Activated T-cell treated with anti-CD3 and anti-CD28 coated beads for 1 hour (primary cell): ENCODE measurements around the gene EMP3.

Experiments used
- DNase-seq: peaks from one replicate; pipeline ENCODE4 v3.0.0-alpha.2; 2020; ENCODE audit warnings: low read depth

The EMP3 gene

DNA sequence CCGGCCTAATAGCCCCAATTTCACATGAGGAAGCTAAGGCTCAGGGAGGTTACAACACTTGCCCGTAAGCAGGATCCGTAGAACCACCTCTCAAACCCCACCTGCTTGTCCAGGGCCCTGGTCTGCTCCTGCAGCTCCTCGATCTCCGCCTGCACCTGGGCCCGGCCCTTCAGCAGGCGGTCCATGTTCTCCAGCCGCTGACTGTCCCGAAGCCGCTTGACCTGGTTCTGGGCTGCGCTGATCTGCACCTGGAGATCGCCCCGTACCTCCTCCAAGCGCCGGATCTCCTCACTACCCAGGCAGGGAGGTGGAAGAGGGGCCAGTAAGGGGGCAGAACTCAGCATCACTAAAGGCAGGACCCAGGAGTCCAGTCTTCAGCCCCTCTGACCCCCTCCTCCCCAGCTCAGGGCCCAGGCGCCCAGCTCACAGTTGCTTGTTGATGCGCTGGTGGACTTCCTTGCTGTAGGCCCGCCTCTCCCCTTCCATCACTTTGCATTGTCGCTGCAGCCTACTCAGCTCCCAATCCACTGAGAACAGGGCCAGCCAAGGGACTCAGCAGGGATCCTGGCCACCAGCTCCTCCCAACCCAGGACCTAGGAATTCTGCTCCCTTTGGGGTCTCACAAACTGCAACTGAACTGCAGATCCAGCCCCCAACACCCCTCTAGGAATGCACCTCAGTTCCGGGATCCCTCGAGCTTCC, 6.9 kb upstream of the EMP3 start:
- DNase-seq, result no peak

DNA sequence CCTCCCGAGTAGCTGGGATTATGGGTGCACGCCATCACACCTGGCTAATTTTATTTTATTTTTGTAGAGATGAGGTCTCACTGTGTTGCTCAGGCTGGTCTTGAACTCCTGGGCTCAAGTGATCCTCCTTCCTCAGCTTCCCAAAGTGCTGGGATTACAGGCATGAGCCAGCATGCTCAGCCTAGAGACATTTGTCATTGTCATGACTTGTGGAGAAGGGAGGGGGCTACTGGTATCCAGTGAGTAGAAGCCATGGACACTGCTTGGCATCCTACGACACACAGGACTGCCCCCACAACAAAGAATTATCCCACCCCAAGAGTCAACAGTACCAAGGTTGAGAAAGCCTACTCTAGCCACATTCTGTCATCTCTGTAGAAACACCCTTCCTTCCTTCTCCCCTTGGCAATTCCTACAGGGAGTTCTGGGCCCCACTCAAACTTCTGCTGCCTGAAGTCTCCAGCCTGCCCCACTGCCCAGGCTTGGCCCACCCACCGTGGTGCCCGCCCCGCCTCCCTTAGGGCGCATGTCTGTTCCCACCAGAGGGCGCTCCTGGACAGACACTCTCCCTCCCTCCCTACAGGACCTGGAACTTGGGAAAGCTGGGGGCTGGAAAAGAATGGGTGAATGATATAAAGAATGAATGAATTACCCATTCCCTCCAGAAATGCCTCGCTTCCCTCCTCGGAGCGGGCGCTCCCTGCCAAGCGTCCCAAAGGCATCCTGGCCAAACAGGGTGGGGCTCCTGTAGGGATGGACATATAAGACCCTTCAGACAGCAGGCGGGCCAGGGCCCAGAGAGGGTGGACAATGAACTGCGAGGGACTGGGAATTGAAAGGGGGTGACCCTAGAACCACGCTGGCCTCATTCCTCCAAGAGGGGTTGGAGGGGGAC, 5.5 kb upstream of the EMP3 start:
- peak; percentile 80 for DNase-seq

DNA sequence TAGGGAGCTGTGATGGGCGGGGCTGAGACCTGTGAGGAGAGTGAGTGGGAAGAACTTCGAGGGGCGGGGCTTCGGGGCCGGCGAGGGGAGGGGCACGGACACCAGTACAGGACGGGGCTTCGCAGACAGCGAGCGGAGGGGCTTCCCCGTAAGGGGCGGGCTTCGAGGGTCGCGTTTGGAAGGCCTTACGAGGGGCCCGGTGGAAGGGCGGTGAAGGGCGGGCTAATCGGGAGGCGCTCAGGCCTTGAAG, 4.1 kb upstream of the EMP3 start:
- DNase-seq, result peak; percentile 98

DNA sequence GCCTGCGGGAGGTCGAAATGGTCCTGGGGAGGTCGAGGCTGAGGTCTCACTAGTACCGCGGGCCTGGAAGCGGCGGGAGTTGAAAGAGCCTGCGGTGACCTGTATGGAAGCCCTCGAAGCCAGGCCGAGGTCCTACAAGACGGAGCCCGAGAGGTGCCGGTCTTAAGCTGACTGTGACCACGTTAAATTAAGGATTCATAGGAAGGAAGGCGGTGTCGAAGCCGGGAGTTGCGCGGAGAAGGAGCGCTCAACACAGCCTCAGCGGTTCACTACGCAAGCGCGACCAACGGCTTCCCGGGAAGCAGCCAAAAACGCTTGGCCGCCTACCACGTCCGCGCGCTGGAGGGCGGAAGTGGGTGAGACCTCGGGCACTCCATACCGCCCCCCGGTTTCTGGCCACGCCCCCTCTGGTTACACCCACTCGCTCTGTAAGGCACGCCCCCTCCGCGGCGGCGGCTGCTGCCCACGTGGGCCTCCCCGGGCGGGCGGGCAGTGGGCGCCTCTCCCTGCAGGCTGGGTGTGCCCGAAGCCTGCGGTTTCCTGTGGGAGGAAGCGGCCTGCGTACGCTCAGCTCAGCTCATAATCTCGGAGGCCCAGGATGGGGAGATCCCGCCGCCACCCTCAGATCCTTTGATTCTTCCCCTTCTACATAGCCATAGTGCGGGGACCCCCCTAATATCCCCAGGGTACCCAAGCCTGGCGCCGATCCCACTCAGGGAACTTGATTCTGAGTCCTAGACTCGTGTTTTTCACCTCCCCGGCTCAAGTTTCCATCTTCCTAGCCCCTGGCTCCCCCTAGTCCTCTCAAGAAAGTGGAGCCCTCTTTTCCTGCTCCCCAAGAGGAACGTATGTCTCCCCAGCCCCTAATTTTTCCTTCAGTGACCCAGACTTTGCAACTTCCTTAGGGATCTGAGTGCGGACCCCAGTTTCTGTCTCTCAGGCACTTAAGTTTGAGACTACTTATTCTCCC, 3.4 kb upstream of the EMP3 start:
- peak; percentile 100 for DNase-seq

DNA sequence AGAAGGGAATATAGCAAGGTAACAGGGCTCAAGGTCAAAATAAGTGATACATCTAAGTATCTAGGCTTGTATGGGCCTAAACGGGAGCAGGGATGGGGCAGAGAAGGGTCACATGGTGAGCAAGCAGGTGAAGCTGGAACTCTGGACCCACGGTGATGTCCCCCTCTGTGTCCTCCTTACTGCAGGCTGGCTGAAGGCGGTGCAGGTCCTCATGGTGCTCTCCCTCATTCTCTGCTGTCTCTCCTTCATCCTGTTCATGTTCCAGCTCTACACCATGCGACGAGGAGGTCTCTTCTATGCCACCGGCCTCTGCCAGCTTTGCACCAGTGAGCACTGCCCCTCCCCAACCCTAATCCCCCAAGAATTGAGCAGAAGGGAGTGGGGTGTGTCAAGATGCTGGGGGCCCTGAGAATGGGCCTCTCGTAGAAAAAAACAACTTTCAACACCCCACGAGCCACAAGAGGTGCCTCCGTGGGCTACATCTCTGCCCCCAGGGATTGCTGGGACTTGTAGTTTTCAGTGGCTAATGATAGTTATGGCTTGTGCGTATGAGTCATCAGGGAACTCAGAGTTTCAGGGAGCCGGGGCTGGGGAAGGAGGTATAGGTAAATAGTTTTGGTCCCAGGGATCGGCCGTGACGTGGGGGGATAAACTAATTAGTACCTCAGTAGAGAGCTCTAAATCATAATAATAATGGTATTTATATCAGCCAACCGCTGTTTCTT, 4.0 kb downstream of the EMP3 start:
- DNase-seq, result peak; percentile 31

DNA sequence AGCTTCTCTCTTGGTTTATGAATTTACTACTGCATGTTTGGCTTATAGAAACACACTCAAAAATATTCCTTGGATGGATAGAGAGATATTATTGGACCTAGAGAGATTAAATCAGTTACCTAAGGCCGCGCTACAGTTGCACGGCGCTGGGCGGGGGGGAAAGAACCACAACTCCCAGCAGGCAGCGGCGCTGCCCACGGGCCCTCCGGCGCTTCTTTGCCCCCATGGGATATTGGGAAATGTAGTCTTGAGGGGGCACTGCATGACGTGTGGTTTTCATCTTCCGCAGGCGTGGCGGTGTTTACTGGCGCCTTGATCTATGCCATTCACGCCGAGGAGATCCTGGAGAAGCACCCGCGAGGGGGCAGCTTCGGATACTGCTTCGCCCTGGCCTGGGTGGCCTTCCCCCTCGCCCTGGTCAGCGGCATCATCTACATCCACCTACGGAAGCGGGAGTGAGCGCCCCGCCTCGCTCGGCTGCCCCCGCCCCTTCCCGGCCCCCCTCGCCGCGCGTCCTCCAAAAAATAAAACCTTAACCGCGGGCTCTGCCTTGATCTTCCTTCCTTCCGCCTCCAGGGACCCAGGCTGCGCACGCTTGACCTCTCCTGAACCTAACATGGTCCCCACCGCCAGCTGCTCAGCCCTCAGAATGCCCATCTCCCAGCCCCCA, 4.8 kb downstream of the EMP3 start:
- DNase-seq, result peak; percentile 67

DNA sequence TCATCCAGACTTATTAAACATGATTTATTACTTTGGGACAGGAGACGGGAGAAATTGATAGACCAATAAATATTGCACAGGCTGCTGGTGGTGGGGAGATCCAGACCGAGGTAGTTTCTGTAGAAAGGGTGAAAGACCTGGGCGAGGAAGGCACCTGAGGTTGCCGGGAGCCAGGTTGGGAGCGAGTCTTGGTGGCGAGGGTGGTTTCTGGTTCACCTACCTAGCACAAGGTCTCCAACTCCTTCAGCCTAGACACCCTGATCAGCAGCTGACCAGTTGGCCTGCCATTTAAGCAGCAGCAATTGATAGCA, 7.0 kb downstream of the EMP3 start:
- no peak for DNase-seq

DNA sequence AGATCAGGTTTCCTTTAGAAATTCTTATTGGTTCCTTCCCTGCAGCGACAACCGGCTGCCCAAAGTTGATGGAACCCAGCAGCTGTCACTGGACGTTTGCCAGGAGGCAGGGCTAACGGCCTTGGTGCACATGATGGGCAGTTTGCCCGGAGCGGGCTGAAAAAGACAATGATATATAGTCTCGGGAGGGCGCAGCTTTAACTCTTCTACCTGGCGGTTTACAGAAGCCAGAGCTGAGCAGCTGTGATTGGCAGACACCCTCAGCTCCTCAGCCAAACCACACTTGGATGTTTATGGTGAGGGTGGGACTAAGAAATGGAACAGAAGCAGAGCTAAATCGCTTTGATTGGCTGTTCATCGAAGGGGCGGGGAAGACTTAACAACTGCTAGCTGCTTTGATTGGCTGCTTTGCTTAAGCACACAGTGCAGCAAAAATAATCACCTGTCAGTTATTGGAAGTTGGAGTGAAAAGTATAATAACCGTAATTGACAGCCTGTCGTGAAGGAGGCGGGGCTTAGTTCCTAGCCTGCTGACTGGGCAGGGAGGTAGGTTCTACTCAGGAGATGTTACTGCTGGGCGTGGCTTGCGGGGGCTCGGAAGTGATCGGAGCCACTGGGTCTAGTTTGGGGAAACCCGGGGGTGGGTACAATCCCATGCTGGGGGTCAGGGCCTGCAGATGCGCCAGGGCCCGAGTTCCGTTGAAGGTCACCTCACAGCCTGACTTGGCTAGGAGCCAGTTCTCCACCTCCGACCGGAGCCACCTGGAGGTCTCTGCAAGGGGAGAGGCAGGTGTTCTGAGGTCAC, 7.5 kb downstream of the EMP3 start:
- peak; percentile 88 for DNase-seq

DNA sequence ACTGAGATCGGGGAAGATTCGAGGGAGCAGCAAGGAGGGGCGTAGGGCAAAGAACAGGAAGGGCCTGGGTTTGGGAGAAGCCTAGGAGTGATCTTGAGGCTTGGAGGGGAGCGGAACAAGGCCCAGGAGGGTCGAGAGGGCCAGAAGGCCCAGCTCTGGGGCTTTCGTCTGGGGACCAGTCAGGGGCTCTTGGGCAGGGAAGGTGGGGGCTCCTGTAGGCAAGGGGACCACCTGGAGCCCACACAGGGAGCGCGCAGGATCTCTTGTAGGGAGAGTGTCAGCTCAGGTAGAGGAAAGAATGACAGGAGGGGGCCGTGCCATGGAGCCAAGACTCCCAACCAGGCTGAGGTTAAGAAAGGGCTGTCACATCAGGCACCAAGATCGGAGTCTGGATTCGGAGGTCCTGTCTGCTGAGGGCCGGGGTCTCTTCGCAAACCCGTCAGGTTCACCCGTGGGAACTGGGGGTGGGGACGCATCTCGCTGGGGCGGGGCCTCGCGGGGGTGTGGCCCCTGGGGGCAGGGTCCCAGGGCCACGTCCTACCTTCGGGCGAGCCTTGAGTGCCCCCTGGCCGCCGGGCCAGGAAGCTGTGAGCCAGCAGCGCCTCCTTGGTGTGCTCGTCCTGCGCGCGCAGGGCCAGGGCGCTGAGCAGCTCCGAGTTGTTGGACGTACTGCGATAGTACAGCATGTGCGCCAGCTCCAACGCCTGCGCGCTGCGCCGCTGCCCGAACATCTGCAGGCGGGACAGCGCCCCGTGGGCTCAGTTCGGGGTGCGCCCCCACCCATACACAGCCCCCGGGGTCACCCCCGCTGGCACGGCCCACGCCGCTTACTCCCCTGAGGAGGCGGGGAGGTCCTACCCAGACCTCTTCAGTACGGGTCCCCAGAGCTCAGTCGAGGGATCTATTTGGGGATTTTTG, 8.4 kb downstream of the EMP3 start:
- peak; percentile 92 for DNase-seq

DNA sequence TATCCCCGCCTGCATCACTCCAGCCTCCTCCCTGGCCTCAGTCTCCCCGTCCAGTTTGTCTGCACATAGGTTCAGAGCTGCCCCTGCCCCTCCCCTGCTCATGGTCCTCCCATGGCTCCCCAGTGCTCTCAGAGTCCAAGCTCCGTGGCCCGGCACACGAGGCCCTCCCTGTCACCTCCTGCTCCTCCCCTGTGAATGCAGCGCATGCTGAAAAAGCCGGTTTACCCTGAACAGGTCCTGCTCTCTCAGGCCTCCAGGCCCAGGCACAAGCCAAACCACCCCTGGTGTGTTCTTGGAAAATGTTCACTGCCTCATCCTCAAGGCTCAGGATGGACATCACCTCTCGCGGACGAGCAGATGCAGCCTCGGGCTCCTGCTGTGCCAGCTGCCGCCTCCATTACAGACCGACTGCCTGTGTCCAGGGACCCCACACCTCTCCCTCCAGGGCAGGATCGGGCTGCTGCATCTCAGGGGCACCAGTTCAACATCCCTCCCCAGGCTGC, 13.0 kb downstream of the EMP3 start:
- DNase-seq, result no peak

DNA sequence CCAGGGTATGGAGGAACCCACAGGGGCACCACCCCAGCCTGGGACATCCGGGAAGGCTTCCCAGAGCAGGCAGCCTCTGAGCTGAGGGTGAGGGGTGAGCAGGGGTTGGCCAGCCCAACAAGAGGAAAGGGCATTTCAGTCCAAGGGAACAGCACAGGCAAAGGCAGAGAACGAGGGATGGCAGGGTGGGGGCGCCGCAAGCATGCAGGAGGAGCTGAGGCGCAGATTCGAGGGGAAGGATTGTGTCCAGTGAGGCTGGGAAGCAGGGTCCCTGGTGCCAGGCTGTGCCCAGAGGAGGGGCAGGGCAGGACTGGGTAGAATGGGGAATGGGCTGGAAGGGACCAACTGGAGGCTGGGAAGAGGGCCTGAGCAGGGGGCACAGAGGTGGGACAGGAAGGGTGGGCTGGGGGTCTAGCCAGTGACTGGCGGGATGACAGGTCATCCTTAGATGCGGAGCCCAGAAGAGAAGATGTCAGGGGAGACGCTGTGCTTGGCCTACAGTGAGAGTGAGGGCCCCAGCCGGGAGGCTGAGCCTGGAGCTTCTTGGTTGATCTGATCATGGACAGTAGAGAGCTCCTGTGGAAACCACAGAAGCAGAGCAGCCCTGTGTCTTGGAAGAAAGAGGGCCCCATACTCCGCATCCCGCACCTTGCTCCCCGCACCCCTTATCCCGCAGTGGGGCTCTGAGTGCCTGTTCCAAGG, 13.6 kb downstream of the EMP3 start:
- DNase-seq, result no peak

DNA sequence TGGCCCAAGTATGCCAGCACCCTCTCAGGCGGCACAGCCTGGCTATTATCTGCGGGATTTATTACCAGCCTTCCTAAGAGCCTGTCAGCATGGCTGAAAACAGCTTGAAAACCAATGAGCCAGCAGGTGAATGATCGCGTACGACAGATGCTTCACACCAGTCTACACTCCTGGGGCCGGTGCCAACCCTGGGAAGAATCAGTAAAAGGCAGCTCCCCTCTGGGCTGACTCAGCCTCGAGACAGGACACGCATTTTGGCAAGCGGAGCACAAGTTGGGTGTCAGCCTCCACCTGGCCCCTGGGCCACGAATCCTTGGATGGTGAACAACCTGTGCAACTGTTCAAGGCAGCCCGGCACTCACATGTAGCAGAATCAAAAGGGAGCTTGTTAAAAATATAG, 15.6 kb downstream of the EMP3 start:
- DNase-seq, result no peak

DNA sequence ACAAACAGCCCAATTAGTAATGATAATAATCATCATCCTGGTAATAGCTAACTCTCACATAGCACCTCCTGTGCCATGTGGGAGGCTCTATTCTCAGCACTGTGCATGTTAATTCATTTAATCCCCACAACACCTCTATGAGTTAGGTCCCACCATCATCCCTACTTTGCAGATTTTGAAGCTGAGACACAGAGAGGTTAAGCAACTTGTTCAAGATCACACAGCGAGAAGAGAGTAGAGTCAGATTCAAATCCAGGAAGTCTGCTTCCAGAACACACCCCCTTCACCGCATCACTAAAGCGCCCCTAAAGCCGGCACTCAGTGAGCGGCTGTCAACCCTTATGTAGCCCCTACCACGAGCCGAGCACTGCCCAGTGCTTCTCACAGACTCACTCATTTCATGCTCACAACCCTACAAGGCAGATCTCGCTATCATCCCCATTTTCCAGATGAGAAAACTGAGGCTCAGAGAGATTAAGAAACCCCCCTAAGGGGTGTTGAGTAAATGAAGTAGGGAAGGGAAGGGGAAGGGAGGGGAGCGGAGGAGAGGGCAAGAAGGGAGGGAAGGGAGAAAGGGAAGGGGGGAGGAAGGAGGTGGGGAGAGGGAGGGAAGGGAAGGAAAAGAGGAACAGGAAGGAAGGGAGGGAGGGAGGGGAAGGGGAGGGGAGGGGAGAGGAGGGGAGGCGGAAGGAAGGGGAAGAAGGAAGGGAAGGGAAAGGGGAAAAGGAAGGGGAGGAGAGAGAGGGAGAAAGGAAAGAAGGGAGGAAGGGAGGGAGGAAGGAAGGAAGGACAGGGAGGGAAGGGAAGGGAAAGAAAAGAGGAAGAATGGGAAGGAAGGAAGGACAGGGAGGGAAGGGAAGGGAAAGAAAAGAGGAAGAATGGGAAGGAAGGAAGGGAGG, 16.4 kb downstream of the EMP3 start:
- no peak for DNase-seq

DNA sequence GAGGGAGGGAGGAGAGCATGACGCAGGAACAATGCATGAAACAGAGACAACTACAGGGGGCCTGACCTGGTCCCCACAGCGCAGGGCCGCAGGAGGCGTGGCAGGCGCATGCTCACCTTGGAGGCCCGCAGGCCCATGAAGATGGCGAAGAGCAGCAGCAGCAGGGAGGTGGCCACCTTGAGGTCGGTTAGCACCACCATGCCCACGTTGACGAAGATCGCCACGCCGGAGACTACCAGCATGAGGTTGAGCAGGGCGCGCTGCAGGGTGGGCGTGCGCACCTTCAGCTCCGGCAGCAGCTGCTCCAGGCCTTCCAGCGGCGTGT, 17.0 kb downstream of the EMP3 start:
- DNase-seq, result no peak

DNA sequence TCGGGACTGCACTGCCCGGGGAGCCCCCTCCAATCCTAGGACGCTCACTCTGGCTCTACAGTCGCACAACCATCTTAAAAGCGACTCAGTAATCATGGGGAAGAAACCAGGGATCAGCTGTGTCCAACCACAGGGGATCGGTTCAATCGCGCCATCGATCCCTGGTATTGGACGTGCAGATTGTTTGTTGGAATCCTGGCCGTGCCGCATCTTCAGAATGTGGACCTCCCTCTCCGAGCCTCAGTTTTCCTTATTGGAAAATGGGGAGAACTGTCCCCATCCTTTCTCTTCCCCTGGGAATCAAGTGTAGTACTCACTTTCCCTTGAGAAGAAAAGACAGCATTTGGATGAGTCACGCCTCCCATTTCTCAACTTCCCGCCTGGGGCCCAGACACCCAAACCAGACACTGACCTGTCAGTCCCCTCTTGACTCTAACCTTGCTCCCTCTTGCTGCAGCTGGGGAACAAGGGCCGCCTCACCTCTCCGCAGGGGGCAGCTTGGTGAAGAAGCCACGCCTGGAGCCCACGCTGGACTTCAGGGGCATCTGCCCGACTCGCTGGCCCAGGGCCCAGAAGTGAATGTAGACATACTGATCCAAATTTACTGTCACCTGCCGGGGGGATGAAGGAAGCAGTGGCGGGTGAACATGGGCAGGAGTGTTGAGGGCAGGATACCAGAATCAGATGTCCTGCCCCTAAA, 17.6 kb downstream of the EMP3 start:
- no peak for DNase-seq

DNA sequence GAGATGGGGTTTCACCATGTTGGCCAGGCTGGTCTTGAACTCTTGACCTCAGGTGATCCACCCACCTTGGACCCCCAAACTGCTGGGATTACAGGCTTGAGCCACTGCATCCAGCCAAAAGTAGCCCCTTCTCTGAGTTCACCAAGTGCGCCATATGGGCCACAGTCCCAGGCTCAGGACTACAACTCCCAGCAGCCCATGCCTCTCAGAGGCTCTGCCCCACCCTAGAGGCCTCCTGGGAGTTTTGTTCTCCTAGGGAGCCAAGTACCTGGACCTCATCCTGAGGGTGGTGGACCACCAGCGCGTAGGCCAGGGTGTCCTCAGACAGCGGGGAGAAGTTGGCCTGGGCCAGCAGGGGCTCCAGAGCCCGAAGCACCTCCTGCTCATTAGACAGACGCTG, 19.5 kb downstream of the EMP3 start:
- DNase-seq, result no peak

DNA sequence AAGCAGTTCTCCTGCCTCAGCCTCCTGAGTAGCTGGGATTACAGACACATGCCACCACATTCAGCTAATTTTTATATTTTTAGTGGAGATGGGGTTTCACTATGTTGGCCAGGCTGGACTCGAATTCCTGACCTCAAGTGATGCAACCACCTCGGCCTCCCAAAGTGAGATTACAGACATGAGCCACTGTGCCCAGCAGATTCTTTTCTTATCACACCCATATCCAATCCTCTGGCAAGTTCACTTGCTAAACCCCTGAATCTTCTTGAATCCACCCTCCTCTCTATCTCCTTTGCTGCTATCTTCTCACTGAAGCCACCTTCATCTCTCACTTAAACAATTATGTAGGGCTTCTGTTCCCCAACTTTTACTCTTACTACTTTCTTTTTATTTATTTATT, 20.8 kb downstream of the EMP3 start:
- DNase-seq, result no peak
